HepG2 (cell line): Measurements from ENCODE around the gene MTREX. TPM values are rescaled to one million over a fixed set of nuclear protein-coding genes. Genes with fewer than 3 reads are reported as not detected.

Source experiments
- ATAC-seq: fragments of 200-7000 bp; cut with Tn5 transposase; 3 replicates; pipeline ENCODE4 v1.9.1; 2020; ENCODE audit warnings: mild to moderate bottlenecking, moderate library complexity
- BruUV-seq: library from RNA; stranded (reverse); fragments of 400-500 nt; replicated peaks from 2 replicates; lab custom pipeline; 2021; lab: Mats Ljungman, UMichigan
- CTCF ChIA-PET: fragments of 300-600 bp; formaldehyde crosslinking; extraction: SDS; loops from one replicate; lab custom pipeline; 2021; ENCODE audit warnings: low total read pairs, inconsistent platforms, low intra/inter-chr PET ratio; lab: Yijun Ruan, JAX
- POLR2A ChIA-PET: fragments of 350-600 bp; sonication (Branson Sonifier 250); formaldehyde crosslinking; loops from one replicate; lab custom pipeline; 2020; ENCODE audit warnings: antibody characterized with exemption, inconsistent platforms; lab: Yijun Ruan, JAX
- DNase-seq: peaks from one replicate; pipeline ENCODE4 v3.0.0-alpha.2; 2015; ENCODE audit warnings: low spot score
- FAIRE-seq: peaks from 3 replicates; lab custom pipeline; 2011; peaks lifted over from hg19 to GRCh38; lab: Jason Lieb, UNC
- H2AFZ ChIP-seq: one replicate; pipeline ENCODE4 v1.6.1; 2011; ENCODE audit warnings: low read length, inconsistent platforms
- H3K27ac ChIP-seq: fragments of 300-600 bp; 3 replicates; pipeline ENCODE4 v1.8.0; 2011; ENCODE audit warnings: mixed run types, mild to moderate bottlenecking, mixed read lengths, low read length, inconsistent platforms; ENCODE audit not compliant: insufficient read depth; ENCODE audit errors: extremely low read length
- H3K27me3 ChIP-seq, 2 experiments: fragments of 200-600 bp in 1 of 2; 2 replicates in 1 of 2; 3 replicates in 1 of 2; pipeline versions ENCODE4 v1.6.0 to v1.8.0; 2011; ENCODE audit warnings: low read length in 2 of 2, mild to moderate bottlenecking in 2 of 2, moderate library complexity in 2 of 2, inconsistent platforms in 1 of 2; ENCODE audit not compliant: insufficient read depth in 2 of 2, control insufficient read depth in 1 of 2
- H3K36me3 ChIP-seq, 2 experiments: fragments of 200-600 bp in 1 of 2; replicated peaks in 1 of 2; 2 replicates in 1 of 2; 3 replicates in 1 of 2; pipeline versions ENCODE4 v1.5.1 to v1.8.0; 2011; ENCODE audit warnings: low read length in 2 of 2, inconsistent platforms in 1 of 2; ENCODE audit not compliant: insufficient read depth in 2 of 2, control insufficient read depth in 1 of 2
- H3K4me1 ChIP-seq: 2 replicates; pipeline ENCODE4 v1.5.1; 2012; ENCODE audit warnings: low read length, inconsistent platforms; ENCODE audit not compliant: insufficient read depth
- H3K4me2 ChIP-seq: 2 replicates; pipeline ENCODE4 v1.6.0; 2011; ENCODE audit warnings: low read depth, low read length, inconsistent platforms
- H3K4me3 ChIP-seq, 3 experiments: fragments of 200-600 bp in 1 of 3; sonication (generic), shearing (Covaris generic) in 1 of 3; replicated peaks in 1 of 3; 2 replicates each; pipeline ENCODE4 v1.5.1; 2011 to 2016; ENCODE audit warnings: low read length in 3 of 3, inconsistent platforms in 2 of 3, low read depth in 2 of 3, mild to moderate bottlenecking in 2 of 3, control low read depth in 1 of 3, mixed read lengths in 1 of 3; ENCODE audit not compliant: insufficient read depth in 1 of 3
- H3K79me2 ChIP-seq: one replicate; pipeline ENCODE4 v1.6.1; 2011; ENCODE audit warnings: low read length, inconsistent platforms; ENCODE audit not compliant: insufficient read depth
- H3K9ac ChIP-seq: 2 replicates; pipeline ENCODE4 v1.6.0; 2011; ENCODE audit warnings: mild to moderate bottlenecking, low read depth, low read length, inconsistent platforms; ENCODE audit not compliant: insufficient read depth
- H3K9me3 ChIP-seq: 2 replicates; pipeline ENCODE4 v1.5.1; 2012; ENCODE audit warnings: mild to moderate bottlenecking, low read length
- H4K20me1 ChIP-seq: 2 replicates; pipeline ENCODE4 v1.6.0; 2011; ENCODE audit warnings: inconsistent platforms, mild to moderate bottlenecking, low read length, moderate library complexity; ENCODE audit not compliant: insufficient read depth
- BCLAF1 ChIP-seq: fragments of 450-650 bp; IDR thresholded peaks from 2 replicates; pipeline ENCODE4 v1.6.1; 2017; ENCODE audit warnings: mild to moderate bottlenecking
- CENPBD1 ChIP-seq: sonication (generic); formaldehyde crosslinking; IDR thresholded peaks from 2 replicates; pipeline ENCODE4 v1.8.0; 2022; ENCODE audit warnings: missing genetic modification reagents, low read depth, mild to moderate bottlenecking, borderline replicate concordance
- GLMP ChIP-seq: sonication (generic); formaldehyde crosslinking; IDR thresholded peaks from 2 replicates; pipeline ENCODE4 v1.9.0; 2021; ENCODE audit warnings: missing genetic modification reagents, mild to moderate bottlenecking, borderline replicate concordance
- GMEB1 ChIP-seq: sonication (generic); formaldehyde crosslinking; IDR thresholded peaks from 2 replicates; pipeline ENCODE4 v1.5.1; 2020; ENCODE audit warnings: missing genetic modification reagents, mild to moderate bottlenecking, borderline replicate concordance
- HDAC1 ChIP-seq: sonication (generic); formaldehyde crosslinking; IDR thresholded peaks from 2 replicates; pipeline ENCODE4 v1.5.1; 2020; ENCODE audit warnings: mild to moderate bottlenecking, missing genetic modification reagents
- HMGXB4 ChIP-seq, 2 experiments: sonication (generic) in 1 of 2; formaldehyde crosslinking in 1 of 2; IDR thresholded peaks; 2 replicates each; pipeline versions ENCODE4 v1.4.0 to v1.6.1; 2018 to 2020; ENCODE audit warnings: missing genetic modification reagents in 2 of 2, borderline replicate concordance in 1 of 2, low read depth in 1 of 2, mild to moderate bottlenecking in 1 of 2, missing biosample characterization in 1 of 2
- POGK ChIP-seq: sonication (generic); formaldehyde crosslinking; conservative IDR thresholded peaks from 2 replicates; pipeline ENCODE4 v1.8.0; 2022; ENCODE audit warnings: mild to moderate bottlenecking, moderate library complexity, missing genetic modification reagents
- PREB ChIP-seq: sonication (generic); formaldehyde crosslinking; IDR thresholded peaks from 2 replicates; pipeline ENCODE4 v1.4.0; 2020; ENCODE audit warnings: missing genetic modification reagents
- SATB2 ChIP-seq: sonication (generic); formaldehyde crosslinking; IDR thresholded peaks from 2 replicates; pipeline ENCODE4 v1.5.0; 2020; ENCODE audit warnings: missing genetic modification reagents
- ZNF160 ChIP-seq: sonication (generic); formaldehyde crosslinking; IDR thresholded peaks from 2 replicates; pipeline ENCODE4 v1.8.0; 2022; ENCODE audit warnings: mild to moderate bottlenecking, inconsistent platforms, missing genetic modification reagents
- ZNF614 ChIP-seq: IDR thresholded peaks from 2 replicates; pipeline ENCODE4 v1.6.1; 2018; ENCODE audit warnings: missing biosample characterization, missing genetic modification reagents, inconsistent platforms, borderline replicate concordance
- ZSCAN21 ChIP-seq: sonication (generic); formaldehyde crosslinking; IDR thresholded peaks from 2 replicates; pipeline ENCODE4 v1.8.0; 2022; ENCODE audit warnings: mild to moderate bottlenecking, missing genetic modification reagents, moderate library complexity, borderline replicate concordance
- WGBS: methylation state at CpG from one replicate; pipeline ENCODE4 v1.1.6; 2017; ENCODE audit warnings: low lambda C conversion rate; 5-methylcytosine and 5-hydroxymethylcytosine counted together
- in situ Hi-C: cut with HindIII; loops from 2 replicates; pipeline ENCODE4 v1.10.0; 2017; ENCODE audit warnings: low pct_unique_long_range_greater_than_20kb; ENCODE audit not compliant: extremely low pct_ligation_motif_present
- intact Hi-C: fragments of 100-400 bp; cut with micrococcal nuclease; formaldehyde crosslinking; loops from one replicate; pipeline ENCODE4 v1.10.0; 2022; ENCODE audit not compliant: unreplicated experiment
- polyA plus RNA-seq, 8 experiments: library from polyadenylated mRNA; depleted of rRNA in 3 of 8; stranded (reverse) in 7 of 8; unstranded in 1 of 8; fragments of >200 nt; fragmentation: Illumina TruSeq in 4 of 8; extraction: Trizol in 4 of 8; gene quantifications; 2 replicates each; pipeline versions ENCODE4 v1.2.1 to v1.2.3, GENCODE V29; 2011 to 2016; ENCODE audit warnings: low read depth in 4 of 8, missing spikeins in 1 of 8, mixed read lengths in 1 of 8; ENCODE audit not compliant: insufficient read depth in 1 of 8
- total RNA-seq, 5 experiments: library from RNA; depleted of rRNA; stranded (reverse); fragments of >200 nt; fragmentation: Illumina TruSeq; extraction: Trizol; gene quantifications; 2 replicates each; pipeline ENCODE4 v1.2.3, GENCODE V29; 2016; ENCODE audit warnings: low read depth in 1 of 5

Gene MTREX
- total and polyA plus RNA-seq, 2 of the 13 experiments (the other 11 are each of a cell fraction or from before 2014, with no cell fraction given), result 16.4 to 91.5 TPM

- DNase-seq (no peak), ATAC-seq (no peak), FAIRE-seq (no peak)
- intact Hi-C loops (no loop called here), in situ Hi-C loops (no loop called here)
- Histone ChIP-seq H3K27me3 (no peaks in the 10 kb centered on the region; a peak in 1 of 5 replicates), H3K36me3 (peaks cover 0 to 5% of the 10 kb centered on the region in 2 experiments; a peak in 3 of 5 replicates), H3K9ac (no peak overlapping the region), H3K79me2 (peaks cover 71% of the 10 kb centered on the region), H3K27ac (no peak overlapping the region), H4K20me1 (no peaks in the 10 kb centered on the region), H2AFZ (no peak overlapping the region), H3K4me2 (no peak overlapping the region), H3K4me1 (peaks cover 51% of the 10 kb centered on the region), H3K4me3 (no peak overlapping the region), H3K9me3 (no peaks in the 10 kb centered on the region; the same call in 1 of the 2 replicates)
- no TSS peak for BruUV-seq
- ChIA-PET CTCF (no interaction called here), POLR2A (no interaction called here)
- WGBS, result 94% methylated on average over 6 of the region's 6 CpGs
- TF ChIP-seq ZNF614 (CRISPR knock-in tag) (no peak), HMGXB4 (CRISPR knock-in tag; IDR thresholded peaks at IDR 0.05; ENCODE audit: borderline replicate concordance in 1 of 2, low read depth in 1 of 2) (no peak), GMEB1 (CRISPR knock-in tag) (no peak), HDAC1 (CRISPR knock-in tag) (no peak), SATB2 (CRISPR knock-in tag) (no peak), PREB (CRISPR knock-in tag) (no peak), CENPBD1 (CRISPR knock-in tag) (no peak), GLMP (CRISPR knock-in tag) (no peak), ZSCAN21 (CRISPR knock-in tag) (no peak), BCLAF1 (no peak), ZNF160 (CRISPR knock-in tag) (no peak), POGK (CRISPR knock-in tag) (no peak)
These were observed 3.2 kb upstream of the MTREX start for GRCh38 chr5:55304584-55304983.
